Breast epithelium (tissue), 3 donors: ENCODE data around the gene KDM6B.

Source experiments
- CTCF ChIP-seq, 3 donors: fragments of 450-650 bp; IDR thresholded peaks; one replicate each; pipeline ENCODE4 v1.5.1; 2016 to 2017; ENCODE audit warnings: antibody characterized with exemption in 3 of 3, mild to moderate bottlenecking in 3 of 3, moderate library complexity in 3 of 3
- POLR2A ChIP-seq: fragments of 450-650 bp; IDR thresholded peaks from one replicate; pipeline ENCODE4 v1.6.1; 2016; ENCODE audit warnings: antibody characterized with exemption, mild to moderate bottlenecking, moderate library complexity

GRCh38 chr17:7840441-7840840 lies 6.4 kb downstream of the KDM6B start:
- TF ChIP-seq POLR2A (no peak), CTCF (IDR thresholded peaks at IDR 0.05) (no peak)
